Activated T-helper 2 cell treated with anti-CD3 and anti-CD28 coated beads, Interferon-gamma antibody, Interleukin-2, Interleukin-4, amounts not matched to agents 10 μg/mL and 5 μg/mL and 100 μg/mL, durations not matched to agents 14 hours and 24 hours and 36 hours (primary cell): ENCODE data around the gene GEMIN4. TPM values are rescaled to one million over a fixed set of nuclear protein-coding genes. Genes with fewer than 3 reads are reported as not detected.

ENCODE experiments used
- DNase-seq: peaks from one replicate; pipeline ENCODE4 v3.0.0; 2021; ENCODE audit warnings: low spot score
- H3K27ac Mint-ChIP-seq: one replicate; pipeline ENCODE4 v1.8.0; 2021; ENCODE audit warnings: mixed read lengths
- H3K27me3 Mint-ChIP-seq: one replicate; pipeline ENCODE4 v1.8.0; 2021; ENCODE audit warnings: low read depth, mixed read lengths
- H3K36me3 Mint-ChIP-seq: one replicate; pipeline ENCODE4 v1.8.0; 2021; ENCODE audit warnings: low read depth, mixed read lengths
- H3K4me1 Mint-ChIP-seq: one replicate; pipeline ENCODE4 v1.8.0; 2021; ENCODE audit warnings: low read depth, mixed read lengths
- H3K4me3 Mint-ChIP-seq: one replicate; pipeline ENCODE4 v1.8.0; 2021; ENCODE audit warnings: low read depth, mild to moderate bottlenecking, moderate library complexity, mixed read lengths
- H3K9me3 Mint-ChIP-seq: one replicate; pipeline ENCODE4 v1.8.0; 2021; ENCODE audit warnings: mixed read lengths
- intact Hi-C: fragments of 100-400 bp; cut with micrococcal nuclease; formaldehyde crosslinking; loops from one replicate; pipeline ENCODE4 v1.15.1; 2023
- total RNA-seq: library from RNA; stranded (reverse); gene quantifications from 2 replicates; pipeline ENCODE4 v1.2.3, GENCODE V29; 2022

GEMIN4 gene
- total RNA-seq, 1 donor from 2014 or later, result 64.2 TPM

GRCh38 chr17:746181-746580 is 5.9 kb downstream of the GEMIN4 start:
- H3K36me3 Mint-ChIP-seq, result peaks cover 92% of the 10 kb centered on the region
- no peaks in the 10 kb centered on the region for H3K27me3 Mint-ChIP-seq
- H3K4me3 Mint-ChIP-seq, result no peak overlapping the region
- H3K27ac Mint-ChIP-seq, result no peak overlapping the region
- DNase-seq, result no peak
- intact Hi-C loops, result no loop called here
- H3K4me1 Mint-ChIP-seq, result peaks cover 20% of the 10 kb centered on the region
- peaks cover 10% of the 10 kb centered on the region for H3K9me3 Mint-ChIP-seq

- H3K9me3 Mint-ChIP-seq, result peaks cover 10% of the 10 kb centered on the region
These were observed 6.7 kb downstream of the GEMIN4 start for GRCh38 chr17:745406-745805.

GRCh38 chr17:744937-745336 is 7.1 kb downstream of the GEMIN4 start:
- Mint-ChIP-seq H3K27me3 (no peaks in the 10 kb centered on the region), H3K4me3 (no peak overlapping the region), H3K36me3 (peaks cover 92% of the 10 kb centered on the region), H3K4me1 (peaks cover 17% of the 10 kb centered on the region), H3K27ac (no peak overlapping the region), H3K9me3 (peaks cover 10% of the 10 kb centered on the region)
- DNase-seq, result no peak
- intact Hi-C loops, result no loop called here

More at GRCh38 chr17:745406-745805, 6.7 kb downstream of the GEMIN4 start:
- no peak for DNase-seq
- Mint-ChIP-seq H3K4me1 (peaks cover 18% of the 10 kb centered on the region), H3K27ac (no peak overlapping the region), H3K4me3 (no peak overlapping the region), H3K36me3 (peaks cover 93% of the 10 kb centered on the region), H3K27me3 (no peaks in the 10 kb centered on the region)
- intact Hi-C loops, result no loop called here

DNA sequence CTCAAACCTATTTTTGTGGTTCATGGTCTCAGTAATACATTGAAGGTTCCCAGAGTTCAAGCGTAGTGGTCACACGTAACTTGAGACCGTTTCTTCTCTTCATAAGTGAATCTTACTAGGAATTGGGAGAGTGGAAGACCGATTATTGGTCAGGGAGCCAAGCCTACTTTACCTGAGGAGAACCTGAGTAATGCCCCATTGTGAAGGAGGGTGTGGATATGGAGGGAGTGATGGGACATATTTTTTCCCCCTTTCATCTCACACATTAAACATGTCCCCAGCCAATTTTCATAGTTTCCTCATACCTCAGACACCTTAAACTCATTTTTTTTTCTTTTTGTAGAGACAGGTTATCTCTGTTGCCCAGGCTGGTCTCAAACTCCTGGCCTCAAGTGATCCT is 8.9 kb downstream of the GEMIN4 start:
- intact Hi-C loops, result no loop called here
- no peak overlapping the region for H3K27ac Mint-ChIP-seq
- no peaks in the 10 kb centered on the region for H3K27me3 Mint-ChIP-seq
- H3K4me3 Mint-ChIP-seq, result no peak overlapping the region
- no peak for DNase-seq
- H3K36me3 Mint-ChIP-seq, result peaks cover 85% of the 10 kb centered on the region
- no peaks in the 10 kb centered on the region for H3K9me3 Mint-ChIP-seq
- H3K4me1 Mint-ChIP-seq, result peaks cover 10% of the 10 kb centered on the region

DNA sequence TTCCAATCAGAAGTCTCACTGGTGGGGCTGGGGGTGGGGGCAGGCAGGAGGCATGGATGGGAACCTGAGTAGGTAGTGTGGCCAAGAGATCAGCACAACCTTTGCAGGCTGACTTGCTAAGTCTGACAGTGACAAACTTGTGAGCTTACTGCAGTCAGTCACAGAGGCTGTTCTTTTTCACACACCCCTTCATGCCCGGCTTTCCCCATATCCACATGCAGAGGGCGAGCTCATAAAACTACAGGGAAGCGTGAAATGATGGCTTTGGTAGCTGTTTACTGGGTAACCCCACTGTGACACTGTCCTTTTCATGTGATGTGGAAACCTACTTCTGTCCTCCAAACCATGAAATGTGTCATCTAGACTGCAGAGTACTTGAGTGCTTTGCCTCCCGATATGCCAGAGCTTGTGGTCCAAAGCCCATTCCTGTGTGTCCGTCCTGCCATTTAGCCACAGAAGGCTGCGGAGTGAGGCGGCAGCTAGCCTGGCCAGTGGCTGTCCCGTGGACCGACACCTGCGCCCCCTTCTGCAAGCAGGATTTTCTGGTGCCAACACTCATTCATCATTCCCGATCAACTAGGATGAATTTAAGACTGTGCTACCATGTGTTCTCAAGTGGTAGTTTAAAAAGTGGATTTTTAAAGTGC is 9.8 kb downstream of the GEMIN4 start:
- H3K27me3 Mint-ChIP-seq, result no peaks in the 10 kb centered on the region
- intact Hi-C loops, result no loop called here
- H3K4me3 Mint-ChIP-seq, result no peak overlapping the region
- no peak for DNase-seq
- no peak overlapping the region for H3K27ac Mint-ChIP-seq
- H3K36me3 Mint-ChIP-seq, result peaks cover 85% of the 10 kb centered on the region
- no peaks in the 10 kb centered on the region for H3K9me3 Mint-ChIP-seq
- H3K4me1 Mint-ChIP-seq, result peaks cover 10% of the 10 kb centered on the region

GRCh38 chr17:740240-741017 is 11.6 kb downstream of the GEMIN4 start:
- Mint-ChIP-seq H3K36me3 (peaks cover 82% of the 10 kb centered on the region), H3K27ac (peak overlapping the region; percentile 72), H3K4me3 (no peak overlapping the region), H3K9me3 (no peaks in the 10 kb centered on the region), H3K27me3 (no peaks in the 10 kb centered on the region), H3K4me1 (peaks cover 11% of the 10 kb centered on the region)
- intact Hi-C loops, result no loop called here
- no peak for DNase-seq

DNA sequence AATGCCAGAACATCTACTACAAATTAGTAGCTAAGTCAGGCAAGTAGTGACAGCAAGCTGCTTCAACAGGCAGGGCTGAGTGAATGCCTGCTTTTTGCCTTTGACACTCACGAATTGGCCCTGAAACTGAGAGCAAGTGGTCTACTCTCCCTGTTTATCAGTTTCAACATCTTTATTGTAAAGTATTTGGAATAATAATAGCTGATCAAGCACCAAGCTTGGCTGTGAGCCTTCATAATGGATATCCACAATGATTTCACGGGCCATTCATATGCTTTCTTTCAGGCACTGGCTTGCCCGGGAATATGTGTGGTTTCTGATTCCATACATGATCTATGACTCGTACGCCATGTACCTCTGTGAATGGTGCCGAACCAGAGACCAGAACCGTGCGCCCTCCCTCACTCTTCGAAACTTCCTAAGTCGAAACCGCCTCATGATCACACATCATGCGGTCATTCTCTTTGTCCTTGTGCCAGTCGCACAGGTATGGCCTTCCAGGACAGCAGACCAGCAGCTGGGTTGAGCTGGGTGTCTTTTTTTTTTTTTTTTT is 14.4 kb downstream of the GEMIN4 start:
- H3K27me3 Mint-ChIP-seq, result no peaks in the 10 kb centered on the region
- H3K4me1 Mint-ChIP-seq, result peaks cover 18% of the 10 kb centered on the region
- H3K36me3 Mint-ChIP-seq, result peaks cover 78% of the 10 kb centered on the region
- no peak overlapping the region for H3K27ac Mint-ChIP-seq
- intact Hi-C loops, result no loop called here
- no peak for DNase-seq
- no peak overlapping the region for H3K4me3 Mint-ChIP-seq
- no peaks in the 10 kb centered on the region for H3K9me3 Mint-ChIP-seq

DNA sequence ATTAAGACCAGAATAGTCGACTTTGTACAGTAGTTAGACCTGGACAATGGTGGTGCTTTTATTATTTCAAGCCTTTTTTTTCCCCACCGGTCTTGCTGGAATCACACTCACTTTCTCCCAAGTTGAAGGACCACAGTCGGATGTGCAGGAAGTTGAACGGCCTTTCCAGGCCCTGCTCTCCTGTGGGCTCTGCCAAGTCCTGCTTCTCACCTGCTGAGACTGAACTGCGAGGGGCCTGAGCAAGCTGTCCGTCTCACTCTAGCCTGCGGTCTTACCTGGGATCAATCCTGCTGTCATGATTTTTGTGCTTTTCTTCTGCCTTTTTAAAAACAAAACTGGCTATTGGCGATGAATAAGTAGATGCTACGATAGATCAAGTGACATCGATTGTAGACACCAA is 18.3 kb downstream of the GEMIN4 start:
- Mint-ChIP-seq H3K27ac (peak overlapping the region; percentile 55), H3K36me3 (peaks cover 55% of the 10 kb centered on the region), H3K27me3 (no peaks in the 10 kb centered on the region), H3K4me1 (peaks cover 17% of the 10 kb centered on the region), H3K4me3 (peak overlapping the region; percentile 92), H3K9me3 (no peaks in the 10 kb centered on the region)
- no peak for DNase-seq
- intact Hi-C loops, result loop anchor here (2.0 kb wide), 1 partner anchor 19 kb away; the partner anchor contains the start of gene VPS53

- H3K27ac Mint-ChIP-seq, result peak overlapping the region; percentile 87
- peak overlapping the region; percentile 92 for H3K4me3 Mint-ChIP-seq
- no peaks in the 10 kb centered on the region for H3K9me3 Mint-ChIP-seq
- H3K36me3 Mint-ChIP-seq, result peaks cover 49% of the 10 kb centered on the region
- H3K27me3 Mint-ChIP-seq, result no peaks in the 10 kb centered on the region
- DNase-seq, result peak; percentile 24
- intact Hi-C loops, result loop anchor here (2.0 kb wide), 1 partner anchor 18 kb away; the partner anchor contains the start of gene VPS53
- peaks cover 17% of the 10 kb centered on the region for H3K4me1 Mint-ChIP-seq
These were observed 19.0 kb downstream of the GEMIN4 start for GRCh38 chr17:732902-733720.

- Mint-ChIP-seq H3K4me1 (peaks cover 17% of the 10 kb centered on the region), H3K36me3 (peaks cover 40% of the 10 kb centered on the region), H3K9me3 (no peaks in the 10 kb centered on the region), H3K27ac (peak within 1 kb of the TSS; percentile 87), H3K27me3 (no peaks in the 10 kb centered on the region), H3K4me3 (peak within 1 kb of the TSS; percentile 92)
- DNase-seq, result peak; percentile 61
- intact Hi-C loops, result loop anchor here (2.0 kb wide), 1 partner anchor 17 kb away; the partner anchor contains the start of gene VPS53
These were observed 19.8 kb downstream of the GEMIN4 start, which contains the start of gene TLCD3A for GRCh38 chr17:732067-732901. Gene TLCD3A, plus strand, starts transcription at chr17:732596. Its CDS starts 52 bp downstream, at chr17:732648.

DNA sequence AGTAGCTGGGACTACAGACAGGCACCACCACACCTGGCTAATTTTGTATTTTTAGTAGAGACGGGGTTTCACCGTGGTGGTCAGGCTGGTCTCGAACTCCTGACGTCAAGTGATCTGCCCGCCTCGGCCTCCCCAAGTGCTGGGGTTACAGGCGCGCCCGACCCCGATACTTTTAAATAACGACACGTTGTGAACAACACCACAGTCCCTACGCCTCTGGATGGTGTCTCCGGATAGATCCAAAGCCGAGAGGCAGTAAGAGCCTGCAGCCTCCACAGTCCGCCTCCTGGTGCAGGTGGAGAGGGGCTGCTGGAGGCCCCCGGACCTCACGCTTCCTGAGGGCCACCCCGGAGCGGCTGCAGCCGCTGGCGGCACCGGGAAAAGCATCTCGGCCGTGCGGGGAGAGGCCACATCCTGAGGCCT is 20.4 kb downstream of the GEMIN4 start:
- peak overlapping the region; percentile 22 for H3K27ac Mint-ChIP-seq
- peak overlapping the region; percentile 79 for H3K4me3 Mint-ChIP-seq
- H3K4me1 Mint-ChIP-seq, result peaks cover 17% of the 10 kb centered on the region
- no peaks in the 10 kb centered on the region for H3K27me3 Mint-ChIP-seq
- intact Hi-C loops, result loop anchor here (2.0 kb wide), 1 partner anchor 17 kb away; the partner anchor contains the start of gene VPS53
- no peaks in the 10 kb centered on the region for H3K9me3 Mint-ChIP-seq
- peaks cover 34% of the 10 kb centered on the region for H3K36me3 Mint-ChIP-seq
- DNase-seq, result no peak
